ENCODE data around the gene ADGRG2. TPM values are rescaled to one million over a fixed set of nuclear protein-coding genes. Genes with fewer than 3 reads are reported as not detected.

ADGRG2 gene
- total and polyA plus RNA-seq, 7 donors = 0.06 to 0.48 (median 0.21) TPM; not detected in 1

GRCh38 chrX:19110642-19111041, 11.6 kb downstream of the ADGRG2 start:
- DNase-seq (no peak), ATAC-seq (no peak)
- Histone ChIP-seq H3K9me3 (no peaks in the 10 kb centered on the region), H3K27me3 (ENCODE audit: insufficient read depth in 3 of 3, low read length in 2 of 3) (peaks cover 0 to 25% (median 0%) of the 10 kb centered on the region in 3 donors), H3K4me3 (no peak overlapping the region), H3K36me3 (ENCODE audit: insufficient read depth in 1 of 2, low read depth in 1 of 2) (no peaks in the 10 kb centered on the region), H3K4me1 (no peaks in the 10 kb centered on the region), H3K27ac (no peak overlapping the region)
- WGBS, 3 donors = 91 to 96% (median 94%) methylated on average over 2 of the region's 2 CpGs
- intact Hi-C loops (cut with DNase I) = no loop called here
- no peak for TF ChIP-seq CTCF (IDR thresholded peaks at IDR 0.05)

GRCh38 chrX:19107035-19107434, 15.2 kb downstream of the ADGRG2 start:
- H3K27ac ChIP-seq = no peak overlapping the region
- intact Hi-C loops (cut with DNase I) = no loop called here
- no peak overlapping the region for H3K4me3 ChIP-seq
- H3K9me3 ChIP-seq = no peaks in the 10 kb centered on the region
- TF ChIP-seq CTCF (IDR thresholded peaks at IDR 0.05) = no peak
- DNase-seq = no peak
- H3K27me3 ChIP-seq (ENCODE audit: insufficient read depth in 3 of 3, low read length in 2 of 3) = peaks cover 0 to 18% (median 0%) of the 10 kb centered on the region in 3 donors
- no peak for ATAC-seq
- H3K36me3 ChIP-seq (ENCODE audit: insufficient read depth in 1 of 2, low read depth in 1 of 2) = no peaks in the 10 kb centered on the region
- 35 to 42% (median 40%) methylated on average over 6 of the region's 6 CpGs for WGBS, 3 donors
- H3K4me1 ChIP-seq = no peaks in the 10 kb centered on the region

DNA sequence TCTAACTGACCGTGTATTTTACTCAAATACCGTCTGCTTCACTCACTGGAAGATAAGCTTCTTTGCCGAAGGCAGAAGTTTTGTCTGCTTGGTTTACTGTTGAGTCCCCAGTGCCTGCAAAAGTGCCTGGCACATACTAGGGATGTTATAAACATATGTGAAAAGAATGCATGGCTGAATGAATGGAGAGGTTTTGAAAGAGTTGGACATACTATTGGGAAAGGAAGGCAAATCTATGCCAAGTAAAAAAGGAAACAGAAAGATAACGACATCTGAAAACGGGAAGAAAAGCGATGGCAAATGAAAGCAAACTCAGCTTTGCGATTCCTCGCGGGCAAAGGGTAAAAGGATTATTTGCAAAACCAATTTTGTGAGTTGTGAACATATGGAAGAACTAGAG, 21.7 kb downstream of the ADGRG2 start:
- H3K9me3 ChIP-seq = peaks cover 2% of the 10 kb centered on the region
- no peak overlapping the region for H3K4me3 ChIP-seq
- ATAC-seq (no peak), DNase-seq (no peak)
- WGBS, 3 donors = 88 to 90% (median 88%) methylated on average over 9 of the region's 9 CpGs
- intact Hi-C loops (cut with DNase I) = no loop called here
- no peak for TF ChIP-seq CTCF (IDR thresholded peaks at IDR 0.05)
- H3K36me3 ChIP-seq (ENCODE audit: insufficient read depth in 1 of 2, low read depth in 1 of 2) = no peaks in the 10 kb centered on the region
- no peaks in the 10 kb centered on the region for H3K4me1 ChIP-seq
- H3K27ac ChIP-seq = no peak overlapping the region
- H3K27me3 ChIP-seq (ENCODE audit: insufficient read depth in 3 of 3, low read length in 2 of 3) = no peaks in the 10 kb centered on the region

DNA sequence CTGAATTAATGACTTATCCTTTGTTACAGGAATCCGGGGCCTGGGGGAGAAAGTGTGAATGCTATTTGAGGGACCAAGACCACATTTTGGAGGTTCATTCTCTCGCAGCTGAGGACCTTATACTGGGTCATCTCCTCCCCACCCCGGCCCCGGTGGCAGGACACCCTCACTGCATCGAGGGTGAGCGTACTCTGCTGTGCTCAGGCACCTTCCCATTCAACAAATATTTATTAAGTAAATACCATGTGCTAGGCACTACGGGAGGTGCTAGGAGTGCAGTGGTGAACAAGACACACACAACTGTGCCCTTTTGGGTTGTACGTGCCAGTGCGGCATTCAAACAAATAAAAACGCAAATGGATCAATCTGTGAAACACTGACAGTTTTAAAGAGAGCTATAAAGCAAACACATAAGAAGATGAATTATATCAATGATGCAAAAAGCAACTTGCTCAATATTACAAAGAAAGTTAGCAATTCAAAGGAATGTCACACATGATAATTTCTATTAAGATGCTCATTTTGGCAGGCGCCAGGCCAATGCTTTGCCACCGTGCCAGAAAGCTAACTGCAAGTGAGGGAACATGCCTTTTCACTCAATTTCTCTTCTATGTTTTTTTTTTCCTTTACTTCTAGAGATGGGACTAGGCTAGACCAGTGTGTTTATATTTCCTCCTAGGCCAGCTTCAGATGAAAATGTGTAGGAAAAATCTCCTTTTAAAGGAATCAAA, 24.6 kb downstream of the ADGRG2 start:
- Histone ChIP-seq H3K4me1 (no peaks in the 10 kb centered on the region), H3K4me3 (no peak overlapping the region), H3K9me3 (peaks cover 2% of the 10 kb centered on the region), H3K27ac (no peak overlapping the region), H3K36me3 (ENCODE audit: insufficient read depth in 1 of 2, low read depth in 1 of 2) (no peaks in the 10 kb centered on the region), H3K27me3 (ENCODE audit: insufficient read depth in 3 of 3, low read length in 2 of 3) (no peaks in the 10 kb centered on the region)
- no peak for ATAC-seq
- no peak for TF ChIP-seq CTCF (IDR thresholded peaks at IDR 0.05)
- intact Hi-C loops (cut with DNase I) = no loop called here
- 77 to 79% (median 79%) methylated on average over 12 of the region's 12 CpGs for WGBS, 3 donors
- DNase-seq = no peak

- intact Hi-C loops (cut with DNase I) = no loop called here
- no peak overlapping the region for H3K4me3 ChIP-seq
- H3K9me3 ChIP-seq = peaks cover 2% of the 10 kb centered on the region
- DNase-seq = no peak
- no peaks in the 10 kb centered on the region for H3K27me3 ChIP-seq (ENCODE audit: insufficient read depth in 3 of 3, low read length in 2 of 3)
- no peaks in the 10 kb centered on the region for H3K4me1 ChIP-seq
- H3K27ac ChIP-seq = no peak overlapping the region
- TF ChIP-seq CTCF (IDR thresholded peaks at IDR 0.05) = no peak
- ATAC-seq = no peak
- no peaks in the 10 kb centered on the region for H3K36me3 ChIP-seq (ENCODE audit: insufficient read depth in 1 of 2, low read depth in 1 of 2)
- 58 to 81% (median 76%) methylated on average over 2 of the region's 2 CpGs for WGBS, 3 donors
Observed at GRCh38 chrX:19096586-19096985, 25.7 kb downstream of the ADGRG2 start.

Data from psoas muscle (tissue), 8 donors.